Glomerular endothelial cell (primary cell): ENCODE data around the gene DYSF. TPM values are rescaled to one million over a fixed set of nuclear protein-coding genes. Genes with fewer than 3 reads are reported as not detected.
"Not testable (repeated sequence)": the region's sequence is repeated elsewhere in the genome, so short reads cannot be mapped to it uniquely, and the experiment has no call there.

Experiments
- DNase-seq: peaks from one replicate; pipeline ENCODE4 v3.0.0-alpha.2; 2011; ENCODE audit warnings: low read depth, low spot score; ENCODE audit errors: extremely low read depth
- total RNA-seq: library from RNA; depleted of rRNA; stranded (reverse); fragments of >200 nt; gene quantifications from 2 replicates; pipeline ENCODE4 v1.2.3, GENCODE V29; 2015

Gene DYSF
- total RNA-seq, result 300 and 435 TPM in 2 replicates

DNA sequence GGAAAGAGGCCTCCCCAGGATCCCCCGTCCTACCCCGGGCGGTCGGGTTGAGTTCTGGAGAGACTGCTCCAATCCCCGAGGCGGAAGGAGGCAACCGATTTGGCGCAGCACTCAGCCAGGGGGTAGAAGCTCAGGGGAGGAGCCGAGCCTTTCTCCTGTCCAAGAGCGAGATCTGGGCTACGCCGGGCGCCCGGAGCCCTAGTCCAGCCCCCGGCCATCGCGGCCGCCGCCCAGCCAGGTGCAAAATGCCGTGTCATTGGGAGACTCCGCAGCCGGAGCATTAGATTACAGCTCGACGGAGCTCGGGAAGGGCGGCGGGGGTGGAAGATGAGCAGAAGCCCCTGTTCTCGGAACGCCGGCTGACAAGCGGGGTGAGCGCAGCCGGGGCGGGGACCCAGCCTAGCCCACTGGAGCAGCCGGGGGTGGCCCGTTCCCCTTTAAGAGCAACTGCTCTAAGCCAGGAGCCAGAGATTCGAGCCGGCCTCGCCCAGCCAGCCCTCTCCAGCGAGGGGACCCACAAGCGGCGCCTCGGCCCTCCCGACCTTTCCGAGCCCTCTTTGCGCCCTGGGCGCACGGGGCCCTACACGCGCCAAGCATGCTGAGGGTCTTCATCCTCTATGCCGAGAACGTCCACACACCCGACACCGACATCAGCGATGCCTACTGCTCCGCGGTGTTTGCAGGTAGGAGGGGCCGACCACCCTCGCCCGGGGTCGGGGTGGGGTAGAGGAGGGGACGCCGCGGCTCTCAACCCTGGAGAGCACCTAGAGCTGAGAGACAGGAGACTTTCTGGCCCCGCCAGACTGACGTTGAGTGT lies at the start of gene DYSF:
DYSF (plus strand) TSS at position 158 of the 817 bp plus-strand sequence.
- no peak for DNase-seq

DNA sequence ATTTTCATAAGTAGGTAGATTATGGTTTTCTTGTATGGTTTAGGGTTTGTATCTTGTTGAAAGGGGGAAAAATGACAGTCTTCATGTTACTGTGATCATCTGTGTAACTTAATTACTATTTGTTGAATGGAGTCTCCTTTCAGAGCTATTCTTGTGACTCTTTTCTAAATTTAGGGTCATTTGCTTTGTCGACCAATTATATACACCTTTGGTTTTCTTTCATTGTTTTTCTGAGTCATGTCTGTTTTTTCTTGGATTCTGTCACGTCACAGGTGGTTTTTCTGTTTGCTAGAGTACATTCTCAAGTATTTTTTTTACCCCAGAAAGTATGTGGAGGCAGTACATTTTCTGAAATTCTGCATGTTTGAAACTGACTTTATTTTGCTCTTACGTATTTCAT lies 43.8 kb upstream of the DYSF start:
- no peak for DNase-seq

DNA sequence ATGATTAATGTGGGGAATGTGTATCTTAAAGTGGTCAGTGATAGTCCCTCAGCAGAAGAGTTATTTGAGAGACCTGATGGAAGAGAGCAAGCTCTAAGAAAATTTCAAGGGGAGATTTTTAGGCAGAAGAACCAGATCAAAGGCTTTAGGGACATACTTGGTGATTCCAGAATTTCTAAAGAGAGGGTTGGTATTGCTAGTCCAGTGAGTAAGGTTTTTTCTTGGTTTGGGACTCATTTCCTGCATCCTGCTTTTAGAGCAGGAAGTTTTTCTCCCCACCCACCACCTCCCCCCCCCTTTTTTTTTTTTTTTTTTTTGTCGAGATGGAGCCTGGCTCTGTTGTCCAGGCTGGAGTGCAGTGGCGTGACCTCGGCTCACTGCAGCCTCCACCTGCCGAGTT lies 42.7 kb upstream of the DYSF start:
- DNase-seq, result no peak

DNA sequence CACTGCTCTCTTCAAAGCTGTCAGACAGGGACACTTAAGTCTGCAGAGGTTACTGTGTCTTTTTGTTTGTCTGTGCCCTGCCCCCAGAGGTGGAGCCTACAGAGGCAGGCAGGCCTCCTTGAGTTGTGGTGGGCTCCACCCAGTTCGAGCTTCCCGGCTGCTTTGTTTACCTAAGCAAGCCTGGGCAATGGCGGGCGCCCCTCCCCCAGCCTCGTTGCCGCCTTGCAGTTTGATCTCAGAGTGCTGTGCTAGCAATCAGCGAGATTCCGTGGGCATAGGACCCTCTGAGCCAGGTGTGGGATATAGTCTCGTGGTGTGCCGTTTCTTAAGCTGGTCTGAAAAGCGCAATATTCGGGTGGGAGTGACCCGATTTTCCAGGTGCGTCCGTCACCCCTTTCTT lies 36.5 kb upstream of the DYSF start:
- DNase-seq, result not testable (repeated sequence)

DNA sequence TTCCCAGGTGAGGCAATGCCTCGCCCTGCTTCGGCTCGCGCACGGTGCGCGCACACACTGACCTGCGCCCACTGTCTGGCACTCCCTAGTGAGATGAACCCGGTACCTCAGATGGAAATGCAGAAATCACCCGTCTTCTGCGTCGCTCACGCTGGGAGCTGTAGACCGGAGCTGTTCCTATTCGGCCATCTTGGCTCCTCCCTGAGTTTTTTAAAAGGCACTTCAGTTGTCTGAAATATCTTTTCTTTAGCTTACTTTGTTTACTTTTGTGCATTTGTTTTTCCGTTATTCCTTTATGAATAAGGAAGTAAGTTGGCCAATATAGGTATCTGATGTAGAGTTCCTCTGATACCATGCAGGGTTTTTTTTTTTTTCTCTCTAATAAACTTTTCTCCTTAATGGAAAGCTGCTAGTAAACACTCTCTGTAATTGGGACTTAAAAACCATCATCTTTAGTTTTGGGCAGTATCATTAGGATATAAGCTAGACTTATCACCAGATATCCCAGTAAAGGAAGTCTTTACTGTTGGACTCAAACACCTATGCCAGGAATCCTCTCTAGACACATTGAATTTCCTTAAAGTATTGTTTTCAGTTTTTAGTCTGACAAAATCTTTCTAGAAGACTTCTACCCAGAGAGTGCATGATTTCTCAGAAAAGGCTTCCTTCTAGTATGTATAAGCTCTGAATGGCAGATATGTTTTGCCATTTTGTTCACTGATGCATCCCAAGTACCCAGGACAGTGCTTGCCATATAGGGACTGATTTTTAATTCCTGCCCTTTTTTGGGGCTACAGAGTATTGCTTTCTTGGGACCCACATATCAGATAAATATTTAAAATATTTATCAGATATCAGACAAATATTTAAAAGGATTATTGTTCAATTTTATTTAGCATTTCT lies 35.8 kb upstream of the DYSF start:
- no peak for DNase-seq

DNA sequence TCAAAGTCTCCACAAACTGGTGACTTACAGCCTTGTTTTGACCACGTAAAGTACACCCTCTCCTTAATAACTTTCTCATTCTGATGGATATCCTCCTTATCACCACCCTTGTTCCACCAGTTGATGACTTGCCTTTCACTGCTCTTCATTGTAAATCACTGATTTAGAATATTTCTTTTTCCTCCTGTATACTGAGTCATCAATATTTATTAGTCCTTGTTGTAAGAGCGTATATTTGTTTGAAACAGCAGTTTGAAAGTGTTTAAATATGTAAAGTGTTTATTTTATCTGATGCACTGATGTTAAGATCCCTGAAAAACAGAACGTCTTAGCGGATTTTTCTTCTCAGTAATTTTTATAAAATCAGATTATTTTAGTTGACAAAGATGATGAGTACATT lies 34.2 kb upstream of the DYSF start:
- no peak for DNase-seq

DNA sequence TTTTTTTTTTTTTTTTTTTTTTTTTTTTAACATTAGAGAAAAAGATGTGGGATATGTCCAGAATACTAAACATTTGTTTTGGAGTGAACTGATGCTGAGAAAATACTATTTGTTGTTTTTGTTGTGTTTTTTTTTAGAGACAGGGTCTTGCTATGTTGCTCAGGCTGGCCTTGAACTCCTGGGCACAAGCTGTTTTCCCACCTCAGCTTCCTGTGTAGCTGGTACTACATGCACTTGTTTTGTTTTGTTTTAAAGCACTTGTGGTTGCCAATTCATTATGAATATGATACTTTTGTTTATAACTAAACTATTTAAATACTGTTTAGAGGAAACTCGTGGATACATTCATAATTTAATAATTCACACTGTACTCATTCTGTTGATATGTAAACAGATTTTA lies 33.4 kb upstream of the DYSF start:
- no peak for DNase-seq

DNA sequence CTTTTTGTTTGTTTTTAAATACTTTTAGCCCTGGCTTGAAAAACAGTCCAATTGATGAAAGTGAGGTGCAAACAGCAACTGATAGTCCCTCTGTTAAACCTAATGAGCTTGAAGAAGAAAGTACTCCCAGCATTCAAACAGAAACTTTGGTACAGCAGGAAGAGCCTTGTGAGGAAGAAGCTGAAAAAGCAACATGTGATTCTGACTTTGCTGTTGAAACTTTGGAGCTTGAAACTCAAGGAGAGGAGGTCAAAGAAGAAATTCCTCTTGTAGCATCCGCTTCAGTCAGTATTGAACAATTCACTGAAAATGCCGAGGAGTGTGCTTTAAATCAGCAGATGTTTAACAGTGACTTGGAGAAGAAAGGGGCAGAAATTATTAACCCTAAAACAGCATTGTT lies 30.6 kb upstream of the DYSF start:
- DNase-seq, result no peak

DNA sequence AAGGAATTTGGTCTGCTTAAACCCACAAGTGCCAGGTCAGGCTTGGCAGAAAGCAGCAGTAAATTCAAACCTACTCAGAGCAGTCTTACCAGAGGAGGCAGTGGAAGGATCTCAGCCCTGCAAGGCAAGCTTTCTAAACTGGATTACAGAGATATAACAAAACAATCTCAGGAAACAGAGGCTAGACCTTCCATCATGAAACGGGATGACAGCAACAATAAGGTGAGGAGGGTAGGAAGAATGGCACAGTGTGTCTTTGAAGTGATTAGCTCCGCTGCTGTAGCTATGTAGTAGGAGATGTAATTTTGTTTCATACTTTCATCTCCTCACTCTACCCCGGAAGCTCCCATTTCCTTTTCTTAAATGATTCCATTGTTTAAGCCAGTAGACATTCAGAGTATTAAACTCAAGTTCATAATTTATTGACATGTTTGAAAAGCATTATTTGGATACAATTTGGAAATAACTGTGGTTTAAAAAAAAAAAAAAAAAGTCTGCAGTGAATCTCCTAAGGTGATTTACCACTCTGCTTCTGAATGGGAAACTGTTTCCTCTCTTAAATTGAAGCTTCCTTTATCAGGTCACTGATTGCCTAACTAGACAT lies 29.4 kb upstream of the DYSF start:
- DNase-seq, result peak; percentile 44

DNA sequence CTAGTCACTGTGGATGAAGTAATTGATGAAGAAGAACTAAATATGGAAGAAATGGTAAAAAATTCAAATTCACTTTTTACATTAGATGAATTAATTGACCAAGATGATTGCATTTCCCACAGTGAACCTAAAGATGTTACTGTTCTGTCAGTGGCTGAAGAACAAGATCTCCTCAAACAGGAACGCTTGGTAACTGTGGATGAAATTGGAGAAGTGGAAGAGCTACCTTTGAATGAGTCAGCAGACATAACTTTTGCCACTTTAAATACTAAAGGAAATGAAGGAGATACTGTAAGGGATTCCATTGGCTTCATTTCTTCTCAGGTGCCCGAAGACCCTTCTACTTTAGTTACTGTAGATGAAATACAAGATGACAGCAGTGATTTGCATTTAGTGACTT lies 26.6 kb upstream of the DYSF start:
- DNase-seq, result no peak

DNA sequence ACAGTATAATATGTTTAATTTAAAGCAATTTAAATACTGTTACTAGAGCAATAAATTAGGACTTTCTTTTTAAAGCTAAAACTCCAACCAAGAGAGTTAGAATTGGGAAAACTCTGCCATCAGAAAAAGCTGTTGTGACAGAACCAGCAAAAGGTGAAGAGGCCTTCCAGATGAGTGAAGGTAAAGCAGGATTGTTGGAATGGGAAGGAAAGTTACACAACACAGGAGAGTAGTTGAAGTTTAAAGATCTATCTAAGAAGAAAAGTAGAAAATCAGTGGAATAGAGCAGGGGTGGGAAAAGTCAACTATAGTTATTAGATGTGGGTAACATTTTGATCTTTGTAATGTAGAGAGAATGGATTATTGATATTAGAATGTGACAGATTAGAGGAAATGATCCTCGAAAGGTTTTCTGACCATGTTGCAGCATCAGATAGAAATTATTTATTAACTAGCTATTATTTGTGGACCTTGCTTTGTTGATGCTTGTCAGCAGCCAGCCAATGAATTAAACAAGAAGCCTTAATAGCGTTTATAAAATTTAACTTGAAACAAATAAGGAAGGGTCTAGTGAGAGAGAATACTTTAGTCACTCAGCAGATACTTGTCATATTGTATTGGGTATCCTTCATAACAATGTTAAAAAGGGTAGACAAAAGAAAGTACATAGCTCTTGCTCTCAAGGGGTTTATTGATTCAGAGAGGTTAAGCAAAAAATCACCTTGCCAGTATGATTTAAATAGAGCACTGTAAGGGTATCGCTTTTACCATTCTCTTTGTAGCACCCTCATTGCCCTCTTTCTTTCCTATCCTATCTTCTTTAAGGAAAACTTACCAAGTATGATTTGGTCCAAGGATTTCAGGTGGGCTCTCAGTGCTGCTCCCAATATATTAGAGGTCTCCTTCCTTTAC lies 24.6 kb upstream of the DYSF start:
- DNase-seq, result no peak

DNA sequence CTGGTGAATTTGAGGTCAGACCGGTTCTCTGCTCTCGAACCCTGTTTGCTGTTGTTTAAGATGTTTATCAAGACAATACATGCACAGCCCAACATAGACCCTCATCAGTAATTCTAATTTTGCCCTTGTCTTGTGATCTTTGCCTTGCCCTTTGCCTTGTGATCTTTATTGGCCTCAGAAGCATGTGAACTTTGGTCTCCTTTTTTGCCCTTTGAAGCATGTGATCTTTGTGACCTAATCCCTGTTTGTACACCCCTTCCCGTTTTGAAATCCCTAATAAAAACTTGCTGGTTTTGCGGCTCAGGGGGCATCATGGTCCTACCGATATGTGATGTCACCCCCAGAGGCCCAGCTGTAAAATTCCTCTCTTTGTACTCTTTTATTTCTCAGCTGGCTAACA lies 8.2 kb upstream of the DYSF start:
- DNase-seq, result not testable (repeated sequence)

DNA sequence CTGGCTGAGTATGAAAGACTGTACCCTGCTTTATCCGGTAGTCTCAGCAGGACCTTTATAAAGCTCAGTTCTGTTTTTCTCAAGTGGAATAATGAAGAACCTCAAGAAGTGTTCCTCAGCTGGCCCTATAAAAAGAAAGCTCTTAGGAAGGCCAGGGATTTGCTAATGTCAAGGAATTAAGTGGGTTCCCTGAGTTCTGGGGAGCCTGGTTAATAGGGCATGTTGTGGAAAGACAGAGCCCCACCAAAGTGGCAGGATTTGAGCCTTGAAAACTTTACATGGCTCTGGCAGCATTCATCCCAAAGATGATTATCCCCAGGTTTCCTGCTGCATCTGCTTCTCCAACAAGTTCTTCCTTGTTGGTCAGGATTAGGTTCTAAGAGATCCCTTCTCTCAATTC lies 6.9 kb upstream of the DYSF start:
- DNase-seq, result no peak

- no peak for DNase-seq
Observed at GRCh38 chr2:71449343-71449742, 4.0 kb upstream of the DYSF start.

- DNase-seq, result no peak
Observed at GRCh38 chr2:71451705-71452104, 1.7 kb upstream of the DYSF start.

DNA sequence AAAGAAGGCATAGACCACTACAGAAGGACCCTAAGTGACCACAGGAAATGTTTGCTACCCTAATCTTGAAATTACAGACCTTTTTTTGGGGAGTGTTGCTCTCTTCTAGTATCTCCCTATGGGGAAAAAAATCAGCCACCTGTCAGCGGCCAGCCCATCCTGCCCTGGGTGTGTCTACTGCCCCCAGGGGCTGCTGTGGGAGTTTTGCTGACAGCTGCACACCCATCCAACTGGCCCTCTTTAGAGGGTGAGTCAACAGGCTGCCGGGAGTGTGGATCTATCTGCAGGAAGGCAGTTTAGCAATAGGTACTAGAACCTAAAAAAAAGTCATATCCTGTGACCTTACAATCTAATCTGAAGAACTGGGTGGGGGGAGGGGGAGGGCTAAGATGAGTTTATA lies 796 bp upstream of the DYSF start:
- DNase-seq, result no peak

DNA sequence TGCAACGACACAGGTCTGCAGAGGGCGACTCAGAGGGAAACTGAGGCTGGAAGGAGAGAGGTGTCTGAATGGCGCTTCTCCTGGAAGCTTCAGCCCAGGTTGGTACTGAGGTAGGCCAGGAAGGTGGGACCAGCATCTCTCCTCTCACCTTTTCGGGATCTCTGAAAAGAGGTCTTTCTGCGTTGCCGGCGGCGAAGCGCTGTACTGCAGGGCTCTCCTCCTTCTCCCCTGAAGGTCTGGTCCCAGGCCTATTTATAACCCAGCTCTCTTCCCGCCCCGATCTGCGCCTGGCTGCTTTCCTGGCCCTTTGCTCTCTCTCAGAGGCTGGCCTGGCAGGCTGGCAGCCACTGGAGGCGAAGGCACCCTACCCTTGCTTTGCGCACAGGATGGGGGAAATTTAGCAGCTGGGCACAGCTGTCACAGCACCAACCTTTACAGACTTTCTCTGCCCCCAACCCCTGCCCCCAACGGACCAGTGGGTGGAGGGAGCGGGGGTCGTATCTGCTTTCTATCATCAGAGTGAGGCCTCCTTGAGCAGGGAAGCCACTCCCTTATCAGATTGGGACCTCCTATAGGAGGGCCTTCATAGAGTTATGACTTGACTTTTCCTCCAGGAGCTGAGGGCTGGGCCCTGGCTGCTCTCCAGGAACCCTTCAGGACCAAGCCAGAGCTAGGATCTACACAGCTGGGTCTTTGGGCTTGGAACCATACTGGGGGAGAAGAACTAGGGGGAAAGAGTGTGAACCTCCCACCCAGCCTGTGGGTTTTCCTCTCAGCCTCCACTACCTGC lies 1.1 kb downstream of the DYSF start:
- DNase-seq, result no peak

GRCh38 chr2:71455011-71455740 lies 1.8 kb downstream of the DYSF start:
- no peak for DNase-seq
